ENCODE results near the gene IL17RA. TPM values are rescaled to one million over a fixed set of nuclear protein-coding genes. Genes with fewer than 3 reads are reported as not detected.
"Not testable (repeated sequence)": the region's sequence is repeated elsewhere in the genome, so short reads cannot be mapped to it uniquely, and the experiment has no call there.

The IL17RA gene
- total RNA-seq, 1 donor from 2014 or later, result 49.8 TPM

- Histone ChIP-seq H3K27ac (no peak overlapping the region), H3K9me3 (no peaks in the 10 kb centered on the region), H3K27me3 (no peaks in the 10 kb centered on the region), H3K36me3 (peaks cover 53% of the 10 kb centered on the region), H3K4me1 (no peaks in the 10 kb centered on the region), H3K4me3 (no peak overlapping the region)
- no peak for DNase-seq
- TF ChIP-seq CTCF (IDR thresholded peaks at IDR 0.05), result no peak
- intact Hi-C loops (cut with DNase I), result no loop called here
- ATAC-seq, result no peak
Measured at GRCh38 chr22:17145021-17145680, 60.4 kb downstream of the IL17RA start.

GRCh38 chr22:17147458-17147857 is 62.7 kb downstream of the IL17RA start:
- H3K9me3 ChIP-seq; H3K27me3 ChIP-seq; ATAC-seq; DNase-seq; H3K4me3 ChIP-seq; H3K27ac ChIP-seq; H3K4me1 ChIP-seq; intact Hi-C loops (cut with DNase I): not testable (repeated sequence)
- peaks cover 30% of the 10 kb centered on the region for H3K36me3 ChIP-seq

- H3K27ac ChIP-seq, result no peak overlapping the region
- DNase-seq (no peak), ATAC-seq (no peak)
- no peaks in the 10 kb centered on the region for H3K4me1 ChIP-seq
- intact Hi-C loops (cut with DNase I), result no loop called here
- H3K36me3 ChIP-seq, result peaks cover 15% of the 10 kb centered on the region
- no peak overlapping the region for H3K4me3 ChIP-seq
- H3K27me3 ChIP-seq, result no peaks in the 10 kb centered on the region
- H3K9me3 ChIP-seq, result no peaks in the 10 kb centered on the region
- TF ChIP-seq CTCF (IDR thresholded peaks at IDR 0.05), result no peak
Measured at GRCh38 chr22:17149076-17149815, 64.4 kb downstream of the IL17RA start.

- no peaks in the 10 kb centered on the region for H3K9me3 ChIP-seq
- no peak for DNase-seq
- no peak overlapping the region for H3K4me3 ChIP-seq
- H3K27ac ChIP-seq, result no peak overlapping the region
- intact Hi-C loops (cut with DNase I), result no loop called here
- no peaks in the 10 kb centered on the region for H3K27me3 ChIP-seq
- H3K4me1 ChIP-seq, result peaks cover under 1% of the 10 kb centered on the region
- peaks cover 6% of the 10 kb centered on the region for H3K36me3 ChIP-seq
- no peak for TF ChIP-seq CTCF (IDR thresholded peaks at IDR 0.05)
- ATAC-seq, result no peak
Measured at GRCh38 chr22:17152340-17152739, 67.5 kb downstream of the IL17RA start.

GRCh38 chr22:17152971-17153370 is 68.2 kb downstream of the IL17RA start:
- DNase-seq, result no peak
- intact Hi-C loops (cut with DNase I), result no loop called here

More at GRCh38 chr22:17152971-17153370, 68.2 kb downstream of the IL17RA start:
- no peak overlapping the region for H3K4me3 ChIP-seq
- peaks cover 7% of the 10 kb centered on the region for H3K4me1 ChIP-seq
- TF ChIP-seq CTCF (IDR thresholded peaks at IDR 0.05), result no peak
- peaks cover 6% of the 10 kb centered on the region for H3K36me3 ChIP-seq
- no peaks in the 10 kb centered on the region for H3K9me3 ChIP-seq
- no peaks in the 10 kb centered on the region for H3K27me3 ChIP-seq
- H3K27ac ChIP-seq, result no peak overlapping the region
- ATAC-seq, result no peak
